ENCODE data around the gene LPAR1.

The LPAR1 gene

GRCh38 chr9:110911659-110912418 is 126.4 kb downstream of the LPAR1 start:
- no peak overlapping the region for H3K27ac ChIP-seq (ENCODE audit: insufficient read depth, low read depth, low read length, poor library complexity, severe bottlenecking)
- H3K9me3 ChIP-seq (ENCODE audit: control insufficient read depth, low read length) = no peaks in the 10 kb centered on the region

GRCh38 chr9:110908894-110909293 is 129.4 kb downstream of the LPAR1 start:
- H3K4me3 ChIP-seq (ENCODE audit: insufficient read depth, low read depth, low read length) = no peak overlapping the region
- 96 to 97% methylated on average over 2 of the region's 2 CpGs for WGBS, 2 experiments
- no peaks in the 10 kb centered on the region for H3K27me3 ChIP-seq (ENCODE audit: control insufficient read depth, insufficient read depth, low read length, poor library complexity, severe bottlenecking)
- no peaks in the 10 kb centered on the region for H3K4me1 ChIP-seq (ENCODE audit: control insufficient read depth, insufficient read depth, low read length)
- no peaks in the 10 kb centered on the region for H3K9me3 ChIP-seq (ENCODE audit: control insufficient read depth, low read length)
- no peaks in the 10 kb centered on the region for H3K36me3 ChIP-seq (ENCODE audit: control insufficient read depth, insufficient read depth, low read length)
- H3K27ac ChIP-seq (ENCODE audit: insufficient read depth, low read depth, low read length, poor library complexity, severe bottlenecking) = no peak overlapping the region

More at GRCh38 chr9:110911659-110912418, 126.4 kb downstream of the LPAR1 start:
- Histone ChIP-seq H3K4me1 (ENCODE audit: control insufficient read depth, insufficient read depth, low read length) (no peaks in the 10 kb centered on the region), H3K4me3 (ENCODE audit: insufficient read depth, low read depth, low read length) (no peak overlapping the region), H3K27me3 (ENCODE audit: control insufficient read depth, insufficient read depth, low read length, poor library complexity, severe bottlenecking) (no peaks in the 10 kb centered on the region), H3K36me3 (ENCODE audit: control insufficient read depth, insufficient read depth, low read length) (no peaks in the 10 kb centered on the region)
- 87 to 92% methylated on average over 4 of the region's 4 CpGs for WGBS, 2 experiments

- WGBS, 2 experiments = 89 to 95% methylated on average over 6 of the region's 6 CpGs
- Histone ChIP-seq H3K27me3 (ENCODE audit: control insufficient read depth, insufficient read depth, low read length, poor library complexity, severe bottlenecking) (no peaks in the 10 kb centered on the region), H3K4me1 (ENCODE audit: control insufficient read depth, insufficient read depth, low read length) (no peaks in the 10 kb centered on the region), H3K9me3 (ENCODE audit: control insufficient read depth, low read length) (no peaks in the 10 kb centered on the region), H3K4me3 (ENCODE audit: insufficient read depth, low read depth, low read length) (no peak overlapping the region), H3K27ac (ENCODE audit: insufficient read depth, low read depth, low read length, poor library complexity, severe bottlenecking) (no peak overlapping the region), H3K36me3 (ENCODE audit: control insufficient read depth, insufficient read depth, low read length) (no peaks in the 10 kb centered on the region)
These were observed 137.4 kb downstream of the LPAR1 start for GRCh38 chr9:110900917-110901316.

- H3K4me1 ChIP-seq (ENCODE audit: control insufficient read depth, insufficient read depth, low read length) = no peaks in the 10 kb centered on the region
- no peak overlapping the region for H3K27ac ChIP-seq (ENCODE audit: insufficient read depth, low read depth, low read length, poor library complexity, severe bottlenecking)
- H3K4me3 ChIP-seq (ENCODE audit: insufficient read depth, low read depth, low read length) = no peak overlapping the region
- no peaks in the 10 kb centered on the region for H3K9me3 ChIP-seq (ENCODE audit: control insufficient read depth, low read length)
- no peaks in the 10 kb centered on the region for H3K36me3 ChIP-seq (ENCODE audit: control insufficient read depth, insufficient read depth, low read length)
- WGBS, 2 experiments = 95% methylated on average over 1 of the region's 1 CpG
- no peaks in the 10 kb centered on the region for H3K27me3 ChIP-seq (ENCODE audit: control insufficient read depth, insufficient read depth, low read length, poor library complexity, severe bottlenecking)
These were observed 137.8 kb downstream of the LPAR1 start for GRCh38 chr9:110900456-110900855.

GRCh38 chr9:110898866-110899265 is 139.4 kb downstream of the LPAR1 start:
- Histone ChIP-seq H3K4me3 (ENCODE audit: insufficient read depth, low read depth, low read length) (no peak overlapping the region), H3K27ac (ENCODE audit: insufficient read depth, low read depth, low read length, poor library complexity, severe bottlenecking) (no peak overlapping the region), H3K9me3 (ENCODE audit: control insufficient read depth, low read length) (no peaks in the 10 kb centered on the region), H3K4me1 (ENCODE audit: control insufficient read depth, insufficient read depth, low read length) (no peaks in the 10 kb centered on the region), H3K27me3 (ENCODE audit: control insufficient read depth, insufficient read depth, low read length, poor library complexity, severe bottlenecking) (no peaks in the 10 kb centered on the region), H3K36me3 (ENCODE audit: control insufficient read depth, insufficient read depth, low read length) (no peaks in the 10 kb centered on the region)
- 100% methylated on average over 1 of the region's 2 CpGs; no CpG with 5 or more reads in 1 of the 2 experiments for WGBS, 2 experiments

GRCh38 chr9:110898358-110898757 is 139.9 kb downstream of the LPAR1 start:
- Histone ChIP-seq H3K27me3 (ENCODE audit: control insufficient read depth, insufficient read depth, low read length, poor library complexity, severe bottlenecking) (no peaks in the 10 kb centered on the region), H3K4me3 (ENCODE audit: insufficient read depth, low read depth, low read length) (no peak overlapping the region), H3K36me3 (ENCODE audit: control insufficient read depth, insufficient read depth, low read length) (no peaks in the 10 kb centered on the region), H3K27ac (ENCODE audit: insufficient read depth, low read depth, low read length, poor library complexity, severe bottlenecking) (no peak overlapping the region), H3K9me3 (ENCODE audit: control insufficient read depth, low read length) (no peaks in the 10 kb centered on the region), H3K4me1 (ENCODE audit: control insufficient read depth, insufficient read depth, low read length) (no peaks in the 10 kb centered on the region)
- 95 to 96% methylated on average over 6 of the region's 7 CpGs for WGBS, 2 experiments

- Histone ChIP-seq H3K4me3 (ENCODE audit: insufficient read depth, low read depth, low read length) (no peak overlapping the region), H3K4me1 (ENCODE audit: control insufficient read depth, insufficient read depth, low read length) (no peaks in the 10 kb centered on the region), H3K27me3 (ENCODE audit: control insufficient read depth, insufficient read depth, low read length, poor library complexity, severe bottlenecking) (no peaks in the 10 kb centered on the region), H3K36me3 (ENCODE audit: control insufficient read depth, insufficient read depth, low read length) (no peaks in the 10 kb centered on the region), H3K27ac (ENCODE audit: insufficient read depth, low read depth, low read length, poor library complexity, severe bottlenecking) (no peak overlapping the region), H3K9me3 (ENCODE audit: control insufficient read depth, low read length) (no peaks in the 10 kb centered on the region)
- WGBS, 2 experiments = 94% methylated on average over 1 of the region's 1 CpG
These were observed 140.3 kb downstream of the LPAR1 start for GRCh38 chr9:110897943-110898342.

GRCh38 chr9:110895147-110895905 is 142.9 kb downstream of the LPAR1 start:
- no peaks in the 10 kb centered on the region for H3K4me1 ChIP-seq (ENCODE audit: control insufficient read depth, insufficient read depth, low read length)

GRCh38 chr9:110894731-110895130 is 143.5 kb downstream of the LPAR1 start:
- H3K36me3 ChIP-seq (ENCODE audit: control insufficient read depth, insufficient read depth, low read length) = no peaks in the 10 kb centered on the region
- no peaks in the 10 kb centered on the region for H3K9me3 ChIP-seq (ENCODE audit: control insufficient read depth, low read length)
- H3K4me1 ChIP-seq (ENCODE audit: control insufficient read depth, insufficient read depth, low read length) = no peaks in the 10 kb centered on the region
- WGBS, 2 experiments = 93 to 95% methylated on average over 4 to 5 of the region's 5 CpGs
- H3K4me3 ChIP-seq (ENCODE audit: insufficient read depth, low read depth, low read length) = no peak overlapping the region
- no peaks in the 10 kb centered on the region for H3K27me3 ChIP-seq (ENCODE audit: control insufficient read depth, insufficient read depth, low read length, poor library complexity, severe bottlenecking)
- no peak overlapping the region for H3K27ac ChIP-seq (ENCODE audit: insufficient read depth, low read depth, low read length, poor library complexity, severe bottlenecking)

More at GRCh38 chr9:110895147-110895905, 142.9 kb downstream of the LPAR1 start:
- 92 to 96% methylated on average over 7 of the region's 7 CpGs for WGBS, 2 experiments
- Histone ChIP-seq H3K27ac (ENCODE audit: insufficient read depth, low read depth, low read length, poor library complexity, severe bottlenecking) (no peak overlapping the region), H3K9me3 (ENCODE audit: control insufficient read depth, low read length) (no peaks in the 10 kb centered on the region), H3K27me3 (ENCODE audit: control insufficient read depth, insufficient read depth, low read length, poor library complexity, severe bottlenecking) (no peaks in the 10 kb centered on the region), H3K4me3 (ENCODE audit: insufficient read depth, low read depth, low read length) (no peak overlapping the region), H3K36me3 (ENCODE audit: control insufficient read depth, insufficient read depth, low read length) (no peaks in the 10 kb centered on the region)

GRCh38 chr9:110892689-110893088 is 145.6 kb downstream of the LPAR1 start:
- WGBS, 2 experiments = 82 to 95% methylated on average over 1 of the region's 1 CpG
- Histone ChIP-seq H3K36me3 (ENCODE audit: control insufficient read depth, insufficient read depth, low read length) (no peaks in the 10 kb centered on the region), H3K9me3 (ENCODE audit: control insufficient read depth, low read length) (no peaks in the 10 kb centered on the region), H3K27me3 (ENCODE audit: control insufficient read depth, insufficient read depth, low read length, poor library complexity, severe bottlenecking) (no peaks in the 10 kb centered on the region), H3K4me3 (ENCODE audit: insufficient read depth, low read depth, low read length) (no peak overlapping the region), H3K27ac (ENCODE audit: insufficient read depth, low read depth, low read length, poor library complexity, severe bottlenecking) (no peak overlapping the region), H3K4me1 (ENCODE audit: control insufficient read depth, insufficient read depth, low read length) (no peaks in the 10 kb centered on the region)

Data from ectodermal cell (in vitro differentiated cells).